Sigmoid colon (tissue), 7 donors: ENCODE data around the gene HAT1. TPM values are rescaled to one million over a fixed set of nuclear protein-coding genes. Genes with fewer than 3 reads are reported as not detected.
"Not testable (repeated sequence)": the region's sequence is repeated elsewhere in the genome, so short reads cannot be mapped to it uniquely, and the experiment has no call there.

ENCODE experiments used
- DNase-seq: peaks from one replicate; pipeline ENCODE4 v3.0.0-alpha.2; 2019
- H3K27ac ChIP-seq, 4 donors: fragments of 200-600 bp; sonication (generic); one replicate each; pipeline ENCODE4 v1.5.1; 2016 to 2019; ENCODE audit warnings: mild to moderate bottlenecking in 1 of 4
- H3K27me3 ChIP-seq, 3 donors: fragments of 200-600 bp; sonication (generic); one replicate each; pipeline ENCODE4 v1.5.1; 2019; ENCODE audit warnings: mild to moderate bottlenecking in 1 of 3
- H3K36me3 ChIP-seq, 4 donors: fragments of 200-600 bp; sonication (generic); one replicate each; pipeline ENCODE4 v1.5.1; 2016 to 2019
- H3K4me1 ChIP-seq, 4 donors: fragments of 200-600 bp; sonication (generic); one replicate each; pipeline ENCODE4 v1.5.1; 2017 to 2019
- H3K4me3 ChIP-seq, 4 donors: fragments of 200-600 bp; sonication (generic); one replicate each; pipeline ENCODE4 v1.5.1; 2017 to 2019; ENCODE audit warnings: mild to moderate bottlenecking in 2 of 4, moderate library complexity in 1 of 4
- H3K9me3 ChIP-seq, 4 donors: fragments of 200-600 bp in 3 of 4; sonication (generic) in 3 of 4; one replicate each; pipeline versions ENCODE4 v1.5.1 to v1.6.1; 2013 to 2019
- CTCF ChIP-seq, 4 experiments: fragments of 450-650 bp in 3 of 4; fragments of 200-600 bp in 1 of 4; IDR thresholded peaks; one replicate each; pipeline ENCODE4 v1.5.1; 2016 to 2019; ENCODE audit warnings: antibody characterized with exemption in 4 of 4, mild to moderate bottlenecking in 3 of 4, moderate library complexity in 2 of 4
- EP300 ChIP-seq, 4 donors: sonication (generic); formaldehyde crosslinking; IDR thresholded peaks; one replicate each; pipeline ENCODE4 v1.6.1; 2017; ENCODE audit warnings: antibody characterized with exemption in 4 of 4
- POLR2A ChIP-seq, 2 donors: fragments of 450-650 bp; IDR thresholded peaks; one replicate each; pipeline ENCODE4 v1.6.1; 2016; ENCODE audit warnings: antibody characterized with exemption in 2 of 2, mild to moderate bottlenecking in 2 of 2, moderate library complexity in 2 of 2
- POLR2AphosphoS5 ChIP-seq, 4 donors: sonication (generic); formaldehyde crosslinking; IDR thresholded peaks; one replicate each; pipeline ENCODE4 v1.6.1; 2017; ENCODE audit warnings: antibody characterized with exemption in 4 of 4
- WGBS, 2 donors: extraction: QIAGEN DNeasy Blood & Tissue Kit; methylation state at CpG; one replicate each; pipeline ENCODE4 v1.1.7; 2013; 5-methylcytosine and 5-hydroxymethylcytosine counted together
- intact Hi-C: fragments of 100-400 bp; cut with DNase I; formaldehyde crosslinking; loops from one replicate; pipeline ENCODE4 v1.15.1; 2023
- polyA plus RNA-seq, 3 donors: library from polyadenylated mRNA; stranded (reverse); fragments of 200-250 nt; gene quantifications; one replicate each; pipeline ENCODE4 v1.2.3, GENCODE V29; 2013
- total RNA-seq, 4 donors: library from RNA; depleted of rRNA; stranded (reverse); fragments of >200 nt; gene quantifications; one replicate each; pipeline ENCODE4 v1.1.0, GENCODE V29; 2016
- donor health status: healthy with polysubstance abuse.
- donor health status: Bipolar disorder and iron deficiency.
- donor health status: healthy.

The HAT1 gene
- total and polyA plus RNA-seq, 7 donors = 25.5 to 41.0 (median 34.0) TPM

- DNase-seq = no peak
- H3K9me3 ChIP-seq = no peaks in the 10 kb centered on the region
- no peak for TF ChIP-seq POLR2A (IDR thresholded peaks at IDR 0.05)
- no peak for TF ChIP-seq POLR2AphosphoS5 (IDR thresholded peaks at IDR 0.05)
- no peaks in the 10 kb centered on the region for H3K27me3 ChIP-seq
- peaks cover 0 to 44% (median 4%) of the 10 kb centered on the region in 4 donors for H3K36me3 ChIP-seq
- no peaks in the 10 kb centered on the region for H3K4me1 ChIP-seq
- no peak overlapping the region for H3K27ac ChIP-seq
- H3K4me3 ChIP-seq = no peak overlapping the region
- intact Hi-C loops = no loop called here
These were observed 46.2 kb downstream of the HAT1 start for GRCh38 chr2:171968509-171968908.

GRCh38 chr2:171972329-171972982 lies 50.2 kb downstream of the HAT1 start:
- 97 to 100% methylated on average over 2 of the region's 2 CpGs for WGBS, 2 donors
- TF ChIP-seq POLR2AphosphoS5 (IDR thresholded peaks at IDR 0.05) (no peak), CTCF (IDR thresholded peaks at IDR 0.05) (no peak), POLR2A (IDR thresholded peaks at IDR 0.05) (no peak), EP300 (IDR thresholded peaks at IDR 0.05) (no peak)
- no peaks in the 10 kb centered on the region for H3K9me3 ChIP-seq
- intact Hi-C loops = no loop called here
- DNase-seq = no peak
- no peaks in the 10 kb centered on the region for H3K4me1 ChIP-seq
- peaks cover 0 to 45% (median 5%) of the 10 kb centered on the region in 4 donors for H3K36me3 ChIP-seq
- no peak overlapping the region for H3K4me3 ChIP-seq
- no peaks in the 10 kb centered on the region for H3K27me3 ChIP-seq
- H3K27ac ChIP-seq = no peak overlapping the region

GRCh38 chr2:171979103-171979502 lies 56.8 kb downstream of the HAT1 start:
- Histone ChIP-seq H3K4me1 (no peaks in the 10 kb centered on the region), H3K27ac (no peak overlapping the region), H3K9me3 (no peaks in the 10 kb centered on the region), H3K4me3 (no peak overlapping the region), H3K36me3 (peaks cover 5 to 72% (median 17%) of the 10 kb centered on the region in 4 donors), H3K27me3 (no peaks in the 10 kb centered on the region)
- TF ChIP-seq EP300 (IDR thresholded peaks at IDR 0.05) (no peak), CTCF (IDR thresholded peaks at IDR 0.05) (no peak), POLR2AphosphoS5 (IDR thresholded peaks at IDR 0.05) (no peak), POLR2A (IDR thresholded peaks at IDR 0.05) (no peak)
- DNase-seq = no peak
- intact Hi-C loops = no loop called here
- WGBS, 2 donors = 98 to 99% methylated on average over 4 of the region's 4 CpGs

- H3K27ac ChIP-seq, H3K27me3 ChIP-seq, DNase-seq, H3K4me1 ChIP-seq, H3K4me3 ChIP-seq, H3K9me3 ChIP-seq, intact Hi-C loops: not testable (repeated sequence)
- 97 to 98% methylated on average over 1 of the region's 1 CpG for WGBS, 2 donors
- peaks cover 5 to 39% (median 11%) of the 10 kb centered on the region in 4 donors for H3K36me3 ChIP-seq
These were observed 61.7 kb downstream of the HAT1 start for GRCh38 chr2:171983924-171984323.

GRCh38 chr2:171985076-171985475 lies 62.8 kb downstream of the HAT1 start:
- Histone ChIP-seq H3K4me3 (no peak overlapping the region), H3K27me3 (no peaks in the 10 kb centered on the region), H3K9me3 (no peaks in the 10 kb centered on the region), H3K36me3 (peaks cover 0 to 28% (median 2%) of the 10 kb centered on the region in 4 donors), H3K4me1 (no peaks in the 10 kb centered on the region), H3K27ac (no peak overlapping the region)
- no peak for DNase-seq
- intact Hi-C loops = no loop called here
- 92 to 95% methylated on average over 2 of the region's 2 CpGs for WGBS, 2 donors
- TF ChIP-seq EP300 (IDR thresholded peaks at IDR 0.05) (no peak), POLR2AphosphoS5 (IDR thresholded peaks at IDR 0.05) (no peak), POLR2A (IDR thresholded peaks at IDR 0.05) (no peak), CTCF (IDR thresholded peaks at IDR 0.05) (no peak)

GRCh38 chr2:171986778-171987177 lies 64.5 kb downstream of the HAT1 start:
- Histone ChIP-seq H3K27me3 (no peaks in the 10 kb centered on the region), H3K4me1 (no peaks in the 10 kb centered on the region), H3K27ac (no peak overlapping the region), H3K9me3 (no peaks in the 10 kb centered on the region), H3K36me3 (peaks cover 0 to 14% (median 0%) of the 10 kb centered on the region in 4 donors), H3K4me3 (no peak overlapping the region)
- WGBS, 2 donors = 82 to 95% methylated on average over 4 of the region's 4 CpGs
- TF ChIP-seq POLR2AphosphoS5 (IDR thresholded peaks at IDR 0.05) = no peak
- DNase-seq = no peak
- intact Hi-C loops = no loop called here
